Dermis microvascular lymphatic vessel endothelial cell (primary cell): ENCODE data around the gene RALGAPB. TPM values are rescaled to one million over a fixed set of nuclear protein-coding genes. Genes with fewer than 3 reads are reported as not detected.
"Not testable (repeated sequence)": the region's sequence is repeated elsewhere in the genome, so short reads cannot be mapped to it uniquely, and the experiment has no call there.

Source experiments
- DNase-seq, 2 donors: peaks; one replicate each; pipeline versions ENCODE4 v3.0.0 to v3.0.0-alpha.2; 2010; ENCODE audit warnings: low read depth in 2 of 2
- total RNA-seq: library from RNA; depleted of rRNA; stranded (reverse); fragments of >200 nt; gene quantifications from 2 replicates; pipeline ENCODE4 v1.2.1, GENCODE V29; 2014

Gene RALGAPB
- total RNA-seq, 1 donor from 2014 or later: 16.3 TPM

- DNase-seq: no peak
These were observed 110.7 kb downstream of the RALGAPB start for GRCh38 chr20:38583306-38583705.

- DNase-seq: no peak
These were observed 111.6 kb downstream of the RALGAPB start for GRCh38 chr20:38584099-38584763.

- DNase-seq: no peak
These were observed 112.9 kb downstream of the RALGAPB start for GRCh38 chr20:38585404-38586180.

- DNase-seq: no peak
These were observed 113.5 kb downstream of the RALGAPB start for GRCh38 chr20:38586181-38586525.

- DNase-seq: no peak
These were observed 115.7 kb downstream of the RALGAPB start for GRCh38 chr20:38588303-38588702.

GRCh38 chr20:38589351-38589750 lies 116.7 kb downstream of the RALGAPB start:
- DNase-seq: no peak

GRCh38 chr20:38589967-38590675 lies 117.5 kb downstream of the RALGAPB start:
- no peak for DNase-seq

- DNase-seq: no peak
These were observed 118.2 kb downstream of the RALGAPB start for GRCh38 chr20:38590676-38591473.

GRCh38 chr20:38591474-38592410 lies 119.1 kb downstream of the RALGAPB start:
- DNase-seq: no peak

- DNase-seq: not testable (repeated sequence)
These were observed 119.8 kb downstream of the RALGAPB start for GRCh38 chr20:38592411-38592790.

GRCh38 chr20:38594281-38594680 lies 121.6 kb downstream of the RALGAPB start:
- not testable (repeated sequence) for DNase-seq

GRCh38 chr20:38595886-38596285 lies 123.2 kb downstream of the RALGAPB start:
- DNase-seq: not testable (repeated sequence)

GRCh38 chr20:38599410-38599882 lies 126.8 kb downstream of the RALGAPB start:
- peak; percentile 15 to 40 for DNase-seq

- DNase-seq: no peak
These were observed 127.4 kb downstream of the RALGAPB start for GRCh38 chr20:38600057-38600456.

- DNase-seq: peak in 1 of 2 donors; percentile 30
These were observed 128.9 kb downstream of the RALGAPB start, which contains the start of gene ARHGAP40 for GRCh38 chr20:38601216-38602184. ARHGAP40 (plus strand) TSS chr20:38601809.

- DNase-seq: no peak
These were observed 129.5 kb downstream of the RALGAPB start for GRCh38 chr20:38602185-38602581.

- DNase-seq: no peak
These were observed 130.6 kb downstream of the RALGAPB start for GRCh38 chr20:38603286-38603685.

- DNase-seq: peak; percentile 61 to 93
These were observed 132.2 kb downstream of the RALGAPB start for GRCh38 chr20:38604873-38605303.

GRCh38 chr20:38607351-38607750 lies 134.7 kb downstream of the RALGAPB start:
- DNase-seq: no peak
